Peyer's patch (tissue), 4 donors: ENCODE data around the gene LHCGR. TPM values are rescaled to one million over a fixed set of nuclear protein-coding genes. Genes with fewer than 3 reads are reported as not detected.

Experiments used
- DNase-seq, 3 donors: peaks; one replicate each; pipeline ENCODE4 v3.0.0-alpha.2; 2017 to 2019
- H3K27ac ChIP-seq, 4 donors: fragments of 200-600 bp; sonication (generic); one replicate each; pipeline ENCODE4 v1.5.1; 2016 to 2019
- H3K27me3 ChIP-seq, 2 donors: fragments of 200-600 bp; sonication (generic); one replicate each; pipeline ENCODE4 v1.5.1; 2019
- H3K36me3 ChIP-seq, 3 donors: fragments of 200-600 bp; sonication (generic); one replicate each; pipeline ENCODE4 v1.5.1; 2016 to 2019
- H3K4me1 ChIP-seq, 4 donors: fragments of 200-600 bp; sonication (generic); one replicate each; pipeline ENCODE4 v1.5.1; 2016 to 2019
- H3K4me3 ChIP-seq, 4 donors: fragments of 200-600 bp; sonication (generic); 1 replicate in 3 of 4; 2 replicates in 1 of 4; pipeline ENCODE4 v1.5.1; 2016 to 2019; ENCODE audit warnings: mild to moderate bottlenecking in 1 of 4
- H3K9me3 ChIP-seq, 4 donors: fragments of 200-600 bp; sonication (generic); one replicate each; pipeline ENCODE4 v1.5.1; 2016 to 2019; ENCODE audit warnings: mild to moderate bottlenecking in 1 of 4
- POLR2A ChIP-seq, 2 donors: fragments of 450-650 bp; IDR thresholded peaks; one replicate each; pipeline ENCODE4 v1.5.1; 2017; ENCODE audit warnings: antibody characterized with exemption in 2 of 2, mild to moderate bottlenecking in 2 of 2, moderate library complexity in 2 of 2
- total RNA-seq, 4 donors: library from RNA; depleted of rRNA; stranded (reverse); fragments of >200 nt; gene quantifications; one replicate each; pipeline ENCODE4 v1.1.0, GENCODE V29; 2016
- TF ChIP-seq, protein P1 (sequence below), 6 experiments: fragments of 450-650 bp in 4 of 6; fragments of 200-600 bp in 2 of 6; sonication (generic) in 1 of 6; IDR thresholded peaks; one replicate each; pipeline ENCODE4 v1.5.1; 2017 to 2019; ENCODE audit warnings: antibody characterized with exemption in 6 of 6, mild to moderate bottlenecking in 3 of 6, moderate library complexity in 1 of 6

Gene LHCGR
- total RNA-seq, 4 donors from 2014 or later: not detected

DNA sequence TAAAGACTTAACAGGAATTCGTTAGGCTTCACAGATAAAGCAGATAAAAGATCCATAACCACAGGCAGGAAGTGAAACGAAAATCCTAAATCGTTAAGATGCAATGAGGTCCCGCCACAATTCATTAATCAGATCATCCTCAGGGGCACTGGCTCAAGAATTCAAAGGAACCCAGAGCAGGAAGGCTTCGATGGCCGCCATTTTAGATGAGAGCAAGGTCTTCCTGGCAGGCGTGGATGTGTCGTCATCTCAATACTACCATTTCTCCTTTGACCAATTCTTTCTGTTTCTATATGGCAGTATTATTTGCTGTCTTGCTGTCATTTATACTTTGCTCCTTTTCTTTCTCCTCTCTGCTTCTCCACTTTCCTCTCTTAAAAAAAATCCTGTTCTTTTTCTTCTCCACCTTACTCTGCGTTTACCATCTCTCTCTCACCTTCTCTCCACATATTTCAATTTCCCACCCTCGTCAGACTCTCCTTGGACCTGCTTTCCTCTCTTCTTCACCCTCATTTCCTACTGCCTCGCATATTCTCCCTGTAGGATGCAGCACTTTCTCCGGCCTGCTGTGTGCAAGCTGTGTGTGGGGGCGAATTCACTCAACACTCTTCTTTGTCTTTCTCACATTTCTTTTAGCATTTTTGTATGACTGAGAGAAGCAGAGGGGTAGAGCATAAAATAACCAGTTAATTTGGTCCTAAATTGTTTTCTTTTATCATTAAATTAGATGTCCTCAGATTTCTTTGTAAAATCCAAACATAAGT lies 35.1 kb upstream of the LHCGR start:
- Histone ChIP-seq H3K27ac (no peak overlapping the region), H3K36me3 (no peaks in the 10 kb centered on the region), H3K4me1 (no peaks in the 10 kb centered on the region), H3K27me3 (no peaks in the 10 kb centered on the region), H3K9me3 (no peaks in the 10 kb centered on the region), H3K4me3 (no peak overlapping the region)
- no peak for DNase-seq
- no peak for TF ChIP-seq POLR2A (IDR thresholded peaks at IDR 0.05)
- TF ChIP-seq, protein P1, sequence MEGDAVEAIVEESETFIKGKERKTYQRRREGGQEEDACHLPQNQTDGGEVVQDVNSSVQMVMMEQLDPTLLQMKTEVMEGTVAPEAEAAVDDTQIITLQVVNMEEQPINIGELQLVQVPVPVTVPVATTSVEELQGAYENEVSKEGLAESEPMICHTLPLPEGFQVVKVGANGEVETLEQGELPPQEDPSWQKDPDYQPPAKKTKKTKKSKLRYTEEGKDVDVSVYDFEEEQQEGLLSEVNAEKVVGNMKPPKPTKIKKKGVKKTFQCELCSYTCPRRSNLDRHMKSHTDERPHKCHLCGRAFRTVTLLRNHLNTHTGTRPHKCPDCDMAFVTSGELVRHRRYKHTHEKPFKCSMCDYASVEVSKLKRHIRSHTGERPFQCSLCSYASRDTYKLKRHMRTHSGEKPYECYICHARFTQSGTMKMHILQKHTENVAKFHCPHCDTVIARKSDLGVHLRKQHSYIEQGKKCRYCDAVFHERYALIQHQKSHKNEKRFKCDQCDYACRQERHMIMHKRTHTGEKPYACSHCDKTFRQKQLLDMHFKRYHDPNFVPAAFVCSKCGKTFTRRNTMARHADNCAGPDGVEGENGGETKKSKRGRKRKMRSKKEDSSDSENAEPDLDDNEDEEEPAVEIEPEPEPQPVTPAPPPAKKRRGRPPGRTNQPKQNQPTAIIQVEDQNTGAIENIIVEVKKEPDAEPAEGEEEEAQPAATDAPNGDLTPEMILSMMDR (IDR thresholded peaks at IDR 0.05): no peak

DNA sequence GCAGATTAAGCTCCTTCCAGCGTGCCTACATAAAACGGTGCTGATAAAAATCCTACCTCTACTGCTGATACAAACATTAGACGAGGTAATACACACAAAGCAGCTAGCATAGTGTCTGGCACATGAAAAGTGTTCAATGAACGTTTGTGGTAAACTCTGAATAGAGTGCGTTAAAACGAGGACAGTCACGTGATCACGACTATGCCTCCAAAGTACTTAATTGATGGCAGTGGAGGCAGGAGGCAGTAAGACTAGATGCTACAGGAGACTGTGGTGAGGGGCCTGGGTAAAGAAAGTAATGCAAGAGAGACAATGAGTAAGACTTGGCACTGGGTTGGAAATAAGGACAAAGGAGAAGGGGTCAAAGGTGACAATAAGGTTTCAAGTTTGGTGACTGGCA lies 32.1 kb upstream of the LHCGR start:
- Histone ChIP-seq H3K27me3 (no peaks in the 10 kb centered on the region), H3K4me1 (no peaks in the 10 kb centered on the region), H3K27ac (no peak overlapping the region), H3K4me3 (no peak overlapping the region), H3K36me3 (no peaks in the 10 kb centered on the region), H3K9me3 (no peaks in the 10 kb centered on the region)
- TF ChIP-seq, protein P1 (IDR thresholded peaks at IDR 0.05): no peak
- TF ChIP-seq POLR2A (IDR thresholded peaks at IDR 0.05): no peak
- DNase-seq: no peak

DNA sequence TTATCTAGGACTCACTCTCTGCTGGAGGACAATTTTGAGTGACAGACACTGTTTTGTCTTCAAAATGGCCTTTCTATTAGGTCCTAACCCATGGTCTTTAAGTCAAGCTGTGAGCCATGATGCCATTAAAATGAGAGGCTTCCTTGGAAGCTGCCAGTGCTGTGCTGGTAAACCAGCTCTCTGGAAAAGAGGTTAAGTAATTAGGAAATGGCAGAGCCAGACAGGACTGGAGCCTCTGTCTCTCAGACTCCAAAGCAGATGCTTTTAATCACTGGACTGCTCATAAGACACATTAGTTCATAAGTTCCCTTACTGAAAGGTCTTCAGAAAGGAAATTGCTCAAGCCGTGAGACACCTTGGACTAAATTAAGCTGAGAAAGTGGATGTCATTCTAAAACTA lies 25.8 kb upstream of the LHCGR start:
- Histone ChIP-seq H3K36me3 (no peaks in the 10 kb centered on the region), H3K27ac (no peak overlapping the region)
- no peak for TF ChIP-seq POLR2A (IDR thresholded peaks at IDR 0.05)
- TF ChIP-seq, protein P1 (IDR thresholded peaks at IDR 0.05): no peak

DNA sequence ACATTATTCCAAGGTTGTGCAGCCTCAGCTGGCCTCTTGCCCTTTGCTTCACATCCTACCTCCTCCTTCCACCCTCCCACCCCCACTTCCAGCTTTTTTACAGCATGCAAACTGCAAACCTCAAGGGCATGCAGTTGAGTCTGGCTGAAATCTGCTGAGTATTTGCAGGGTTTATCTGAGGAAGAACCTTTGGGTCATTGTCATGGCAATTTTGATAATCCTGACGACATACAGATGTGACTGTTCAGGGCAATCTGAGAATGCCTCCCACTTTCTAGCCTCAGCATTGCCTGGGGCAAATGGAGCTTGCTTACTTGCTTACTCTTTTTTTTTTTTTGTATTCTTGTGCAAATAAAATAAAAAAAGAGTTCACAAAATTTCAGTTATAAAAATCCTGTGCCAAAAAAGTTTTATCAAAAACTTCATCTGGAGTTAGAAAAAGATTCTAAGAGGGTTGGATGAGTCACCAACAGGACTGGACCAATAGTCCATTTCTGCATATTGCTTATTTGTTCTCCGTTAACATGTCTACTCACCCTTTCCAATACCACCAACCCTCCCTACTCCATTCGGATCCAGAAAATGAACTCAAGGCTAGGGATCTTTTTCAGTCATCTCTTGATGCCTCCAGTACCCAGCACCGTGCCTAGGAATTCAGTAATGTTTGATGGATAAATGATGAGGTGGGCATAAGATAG lies 23.6 kb upstream of the LHCGR start:
- no peak for TF ChIP-seq POLR2A (IDR thresholded peaks at IDR 0.05)
- TF ChIP-seq, protein P1 (IDR thresholded peaks at IDR 0.05): no peak
- DNase-seq: no peak

More for the DNA sequence above, 25.8 kb upstream of the LHCGR start:
- Histone ChIP-seq H3K4me3 (no peak overlapping the region), H3K9me3 (no peaks in the 10 kb centered on the region), H3K27me3 (no peaks in the 10 kb centered on the region), H3K4me1 (no peaks in the 10 kb centered on the region)
- DNase-seq: no peak

DNA sequence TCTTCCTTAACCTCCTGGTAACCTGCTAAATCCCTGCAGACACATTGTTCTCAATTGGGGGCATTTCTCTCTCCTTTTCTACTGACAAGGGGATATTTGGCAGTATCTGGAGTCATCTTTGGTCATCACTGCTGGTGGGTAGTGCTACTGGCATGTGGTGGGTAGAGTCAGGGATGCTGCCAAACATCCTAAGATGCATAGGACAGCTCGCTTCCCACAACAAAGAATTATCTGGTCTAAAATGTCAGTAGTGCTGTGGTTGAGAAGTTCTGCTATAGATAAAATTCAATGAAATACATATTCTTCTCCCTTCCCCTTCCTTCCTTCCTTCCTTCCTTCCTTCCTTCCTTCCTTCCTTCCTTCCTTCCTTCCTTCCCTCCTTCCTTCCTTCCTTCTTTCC lies 18.7 kb upstream of the LHCGR start:
- no peak for DNase-seq
- no peaks in the 10 kb centered on the region for H3K27me3 ChIP-seq
- H3K36me3 ChIP-seq: no peaks in the 10 kb centered on the region
- H3K27ac ChIP-seq: no peak overlapping the region
- H3K4me3 ChIP-seq: no peak overlapping the region
- no peaks in the 10 kb centered on the region for H3K4me1 ChIP-seq
- TF ChIP-seq, protein P1 (IDR thresholded peaks at IDR 0.05): no peak
- no peak for TF ChIP-seq POLR2A (IDR thresholded peaks at IDR 0.05)
- H3K9me3 ChIP-seq: no peaks in the 10 kb centered on the region

More for the DNA sequence above, 23.6 kb upstream of the LHCGR start:
- H3K9me3 ChIP-seq: no peaks in the 10 kb centered on the region
- no peaks in the 10 kb centered on the region for H3K27me3 ChIP-seq
- H3K4me3 ChIP-seq: no peak overlapping the region
- no peaks in the 10 kb centered on the region for H3K36me3 ChIP-seq
- no peaks in the 10 kb centered on the region for H3K4me1 ChIP-seq
- no peak overlapping the region for H3K27ac ChIP-seq
